Measurements from ENCODE around the gene RING1.
A peak's percentile ranks its signal among the peaks of the same experiment; 100 is the strongest.

The RING1 gene

DNA sequence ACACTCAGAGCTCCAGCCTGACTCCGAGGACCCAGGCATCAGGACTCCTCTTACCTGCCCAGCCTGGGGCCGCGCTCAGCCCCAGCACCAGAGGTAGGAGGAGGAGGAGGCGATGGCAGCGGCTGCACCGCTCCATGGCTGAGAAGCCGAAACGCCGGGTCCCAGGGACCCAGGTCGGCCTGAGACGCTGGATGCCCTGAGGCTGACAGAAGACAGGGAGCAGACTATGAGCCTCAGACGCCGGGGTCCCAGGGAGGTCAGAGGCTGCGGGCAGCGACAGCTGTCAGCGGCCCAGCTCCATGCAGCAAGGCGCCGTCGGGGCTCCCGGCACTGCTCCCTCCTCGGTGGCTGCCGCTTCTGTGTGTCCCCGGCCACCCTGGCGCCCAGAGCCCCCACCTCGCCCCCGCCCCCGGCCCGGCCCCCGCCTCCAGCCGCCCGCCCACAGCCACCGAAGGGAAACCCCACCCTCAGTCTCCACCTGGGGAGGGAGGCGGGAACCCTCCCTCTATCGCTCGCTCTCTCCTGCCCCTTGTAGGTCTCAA, 16.1 kb upstream of the RING1 start, which contains the start of gene COL11A2:
TSS of gene COL11A2 (minus strand) at position 363 of the 542 bp plus-strand sequence. CDS start at position 136, 227 bp downstream.
- Histone ChIP-seq H3K9me3 (no peaks in the 10 kb centered on the region), H3K4me3 (peak within 1 kb of the TSS; percentile 59), H3K4me1 (peaks cover 16% of the 10 kb centered on the region), H3K27ac (no peak within 1 kb of the TSS), H3K36me3 (peaks cover 38% of the 10 kb centered on the region), H3K9ac (peak within 1 kb of the TSS; percentile 53; the same call in 1 of the 2 replicates), H4K20me1 (peaks cover 44% of the 10 kb centered on the region), H3K4me2 (peak within 1 kb of the TSS; percentile 85), H3K27me3 (peaks cover 37% of the 10 kb centered on the region)
- TF ChIP-seq Cebpa-rat (IDR thresholded peaks at IDR 0.05), result no peak

DNA sequence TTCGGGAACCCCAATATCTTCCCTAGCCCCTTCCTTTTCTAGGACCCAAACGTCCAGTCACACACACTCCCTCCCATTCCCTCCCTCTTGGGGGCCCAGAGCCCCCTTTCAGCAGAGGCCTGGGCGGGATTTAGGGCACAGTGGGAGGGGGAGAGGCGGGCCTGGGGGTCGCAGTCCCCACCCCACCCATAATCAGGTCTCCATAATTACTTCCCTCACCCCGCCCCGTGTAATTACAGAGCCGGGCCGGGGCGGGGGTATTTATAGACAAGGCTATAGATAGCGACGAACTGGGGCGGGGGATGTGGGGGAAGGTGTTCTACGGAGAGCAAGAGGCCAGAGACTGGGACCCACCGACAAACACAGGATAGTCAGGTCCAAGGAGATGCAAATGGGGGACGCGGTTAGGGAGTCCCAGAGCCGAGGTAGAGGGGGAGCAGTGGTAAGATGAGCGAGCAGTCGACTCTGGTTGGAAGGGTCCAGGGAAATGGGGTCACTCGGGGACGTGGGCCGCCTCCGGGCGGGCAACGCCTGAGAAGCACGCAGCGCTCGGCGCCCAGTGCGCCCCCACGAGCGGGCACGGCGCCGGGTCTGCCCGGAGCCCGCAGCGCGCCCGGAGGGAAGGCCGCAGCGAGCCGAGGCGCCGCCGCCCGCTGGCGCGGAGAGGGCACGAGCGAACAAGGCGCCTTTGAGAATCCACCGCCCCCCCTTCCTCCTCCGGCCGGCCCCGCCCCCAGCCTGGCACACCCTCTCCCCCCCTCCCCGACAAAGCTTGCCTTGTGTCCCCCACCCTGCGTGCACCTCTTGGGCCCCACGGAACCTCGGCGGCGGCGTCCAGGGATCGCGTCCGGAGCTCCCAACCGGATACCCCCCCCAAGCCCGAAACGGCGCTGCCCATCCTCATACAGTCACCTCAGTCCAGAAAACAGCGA, 15.4 kb upstream of the RING1 start:
- peak overlapping the region; percentile 53; the same call in 1 of the 2 replicates for H3K9ac ChIP-seq
- peak overlapping the region; percentile 85 for H3K4me2 ChIP-seq

DNA sequence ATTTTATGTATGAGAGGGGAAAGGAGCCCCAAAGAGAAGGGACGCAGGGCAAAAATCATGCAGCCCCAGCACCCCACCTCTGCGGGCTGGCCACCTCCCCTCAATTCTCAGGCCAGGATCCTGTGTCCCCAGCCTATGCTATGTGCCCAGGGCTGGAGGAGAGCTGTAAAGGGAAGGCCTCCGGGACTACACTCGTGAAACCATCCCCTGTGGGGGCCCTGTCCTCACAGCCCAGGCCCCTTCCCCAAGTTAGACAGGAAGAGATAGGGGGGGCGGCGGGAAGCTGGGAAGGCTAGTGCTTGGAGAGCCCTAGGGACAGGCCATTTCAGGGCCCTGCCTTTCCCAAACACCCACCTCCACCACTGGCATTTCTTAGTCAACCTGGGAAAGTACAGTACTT, 14.7 kb upstream of the RING1 start:
- peaks cover 37% of the 10 kb centered on the region for H3K27me3 ChIP-seq
- H3K4me1 ChIP-seq, result peaks cover 23% of the 10 kb centered on the region
- no peak overlapping the region for H3K4me3 ChIP-seq
- H4K20me1 ChIP-seq, result peaks cover 58% of the 10 kb centered on the region
- H3K9ac ChIP-seq, result no peak overlapping the region
- H3K4me2 ChIP-seq, result no peak overlapping the region; the same call in 1 of the 2 replicates
- no peak for TF ChIP-seq Cebpa-rat (IDR thresholded peaks at IDR 0.05)
- no peak overlapping the region for H3K27ac ChIP-seq
- H3K9me3 ChIP-seq, result no peaks in the 10 kb centered on the region
- H3K36me3 ChIP-seq, result peaks cover 48% of the 10 kb centered on the region

More for the DNA sequence above, 15.4 kb upstream of the RING1 start:
- TF ChIP-seq Cebpa-rat (IDR thresholded peaks at IDR 0.05), result no peak
- H3K36me3 ChIP-seq, result peaks cover 43% of the 10 kb centered on the region
- H3K27ac ChIP-seq, result no peak overlapping the region
- H3K4me3 ChIP-seq, result peak overlapping the region; percentile 59
- H3K9me3 ChIP-seq, result no peaks in the 10 kb centered on the region
- H3K4me1 ChIP-seq, result peaks cover 16% of the 10 kb centered on the region
- peaks cover 51% of the 10 kb centered on the region for H4K20me1 ChIP-seq
- H3K27me3 ChIP-seq, result peaks cover 37% of the 10 kb centered on the region

DNA sequence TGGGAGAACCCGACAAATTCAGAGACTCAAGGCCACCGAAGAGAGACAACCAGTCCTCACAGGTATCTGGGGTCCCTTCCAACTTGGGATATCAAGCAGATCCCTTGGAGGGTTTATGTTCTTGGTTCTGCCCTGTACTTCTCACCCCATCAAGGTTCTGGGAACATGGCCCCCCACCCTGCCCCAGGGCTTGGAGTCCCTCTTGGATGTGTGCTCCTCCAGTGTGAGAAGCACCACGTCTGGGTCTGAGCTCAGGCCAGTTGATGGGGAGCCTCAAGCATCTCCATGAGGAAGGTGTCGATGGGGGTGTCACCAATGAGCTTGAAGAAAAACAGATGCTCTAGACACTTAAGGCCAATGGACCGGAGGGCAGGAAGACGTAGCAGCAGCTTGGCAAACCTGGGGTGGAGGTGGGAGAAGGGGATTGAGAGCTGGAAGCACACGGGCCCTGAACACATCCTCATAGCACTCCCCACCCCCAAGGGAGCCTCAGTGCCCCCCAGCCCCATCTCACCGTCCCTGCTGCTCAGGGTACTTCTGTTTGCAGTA, 13.8 kb upstream of the RING1 start:
- Histone ChIP-seq H3K27ac (no peak overlapping the region), H4K20me1 (peaks cover 65% of the 10 kb centered on the region), H3K4me1 (peaks cover 32% of the 10 kb centered on the region), H3K4me2 (no peak overlapping the region), H3K9me3 (no peaks in the 10 kb centered on the region), H3K9ac (no peak overlapping the region), H3K4me3 (no peak overlapping the region), H3K36me3 (peaks cover 48% of the 10 kb centered on the region), H3K27me3 (peaks cover 37% of the 10 kb centered on the region)
- TF ChIP-seq Cebpa-rat (IDR thresholded peaks at IDR 0.05), result no peak

DNA sequence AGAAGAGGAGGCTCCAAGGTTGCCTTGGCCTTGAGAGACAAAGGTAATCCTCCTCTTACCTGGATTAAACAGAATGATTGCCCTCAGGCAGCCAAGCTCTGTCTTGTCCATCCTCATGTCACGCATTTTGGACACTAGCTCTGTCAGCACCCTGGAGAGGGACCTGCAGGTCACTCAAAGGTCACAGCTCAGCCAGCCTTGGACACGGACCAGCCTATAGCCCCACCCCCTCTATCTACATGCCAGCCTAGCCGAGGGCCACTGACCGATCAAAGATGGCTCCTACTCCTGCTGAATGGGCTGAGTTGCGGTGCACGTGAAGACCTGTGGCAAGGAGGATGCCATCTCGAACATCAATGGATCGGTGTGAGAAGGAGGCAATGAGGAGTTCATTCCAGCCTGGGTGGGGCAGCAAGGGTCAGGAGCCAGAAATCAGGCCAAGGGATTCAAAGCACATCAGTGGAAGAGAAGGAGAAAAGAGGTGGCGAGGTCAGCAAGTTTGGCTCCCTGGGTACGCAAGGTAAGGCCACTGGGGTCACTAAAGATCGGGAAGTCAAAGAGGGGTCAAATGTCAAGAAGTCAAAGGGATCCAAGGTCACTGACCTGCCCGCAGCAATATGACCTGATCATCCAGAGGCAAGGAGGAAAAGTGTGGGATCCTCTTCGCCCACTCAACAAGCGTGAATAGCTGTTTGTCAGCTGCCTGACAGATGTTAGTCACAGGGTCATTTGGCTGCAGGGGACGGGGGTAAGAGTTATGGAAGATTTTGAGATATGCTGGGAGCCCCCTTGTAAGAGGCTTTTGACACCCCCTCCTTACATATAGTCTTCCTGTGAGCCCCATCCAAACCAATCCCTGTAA, 12.8 kb upstream of the RING1 start:
- peaks cover 32% of the 10 kb centered on the region for H3K27me3 ChIP-seq
- no peak overlapping the region for H3K27ac ChIP-seq
- peaks cover 48% of the 10 kb centered on the region for H3K36me3 ChIP-seq
- H3K4me1 ChIP-seq, result peaks cover 33% of the 10 kb centered on the region
- no peak for TF ChIP-seq Cebpa-rat (IDR thresholded peaks at IDR 0.05)
- H4K20me1 ChIP-seq, result peaks cover 69% of the 10 kb centered on the region
- H3K9ac ChIP-seq, result no peak overlapping the region
- H3K4me3 ChIP-seq, result no peak overlapping the region
- H3K4me2 ChIP-seq, result no peak overlapping the region
- no peaks in the 10 kb centered on the region for H3K9me3 ChIP-seq

DNA sequence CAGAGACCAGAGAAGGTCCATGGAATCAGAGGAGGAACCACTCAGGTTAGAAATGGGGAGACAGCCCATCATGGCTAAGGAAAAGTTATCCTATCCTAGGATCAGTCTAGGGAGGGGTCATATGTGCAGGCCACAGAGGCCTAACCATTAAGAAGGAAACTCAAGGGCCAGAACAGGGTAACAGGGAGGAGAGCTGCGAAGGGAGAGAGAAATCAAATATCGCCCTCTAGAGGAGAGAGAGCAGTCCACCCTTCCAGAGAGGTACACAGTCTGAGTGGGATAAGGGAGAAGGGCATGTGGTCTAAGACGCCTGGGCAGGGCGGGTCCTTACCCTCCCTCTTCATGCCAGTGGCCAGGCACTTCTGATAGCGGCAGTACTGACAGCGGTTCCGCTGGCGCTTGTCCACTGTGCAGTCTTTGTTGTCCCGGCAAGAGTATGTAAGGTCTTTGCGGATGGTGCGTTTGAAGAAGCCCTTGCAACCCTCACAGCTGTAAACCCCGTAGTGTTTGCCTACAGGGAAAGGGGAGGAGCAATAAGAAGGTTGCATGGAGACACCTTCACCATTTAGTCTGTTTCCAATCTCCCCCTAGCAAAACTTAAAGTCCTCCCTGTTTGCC, 10.8 kb upstream of the RING1 start:
- no peak overlapping the region for H3K9ac ChIP-seq
- H3K27me3 ChIP-seq, result peaks cover 12% of the 10 kb centered on the region
- peak overlapping the region; percentile 8; the same call in 1 of the 2 replicates for H3K4me2 ChIP-seq
- H3K9me3 ChIP-seq, result no peaks in the 10 kb centered on the region
- H3K27ac ChIP-seq, result no peak overlapping the region
- peaks cover 66% of the 10 kb centered on the region for H4K20me1 ChIP-seq
- TF ChIP-seq Cebpa-rat (IDR thresholded peaks at IDR 0.05), result no peak
- peaks cover 38% of the 10 kb centered on the region for H3K4me1 ChIP-seq
- no peak overlapping the region for H3K4me3 ChIP-seq
- peaks cover 57% of the 10 kb centered on the region for H3K36me3 ChIP-seq

DNA sequence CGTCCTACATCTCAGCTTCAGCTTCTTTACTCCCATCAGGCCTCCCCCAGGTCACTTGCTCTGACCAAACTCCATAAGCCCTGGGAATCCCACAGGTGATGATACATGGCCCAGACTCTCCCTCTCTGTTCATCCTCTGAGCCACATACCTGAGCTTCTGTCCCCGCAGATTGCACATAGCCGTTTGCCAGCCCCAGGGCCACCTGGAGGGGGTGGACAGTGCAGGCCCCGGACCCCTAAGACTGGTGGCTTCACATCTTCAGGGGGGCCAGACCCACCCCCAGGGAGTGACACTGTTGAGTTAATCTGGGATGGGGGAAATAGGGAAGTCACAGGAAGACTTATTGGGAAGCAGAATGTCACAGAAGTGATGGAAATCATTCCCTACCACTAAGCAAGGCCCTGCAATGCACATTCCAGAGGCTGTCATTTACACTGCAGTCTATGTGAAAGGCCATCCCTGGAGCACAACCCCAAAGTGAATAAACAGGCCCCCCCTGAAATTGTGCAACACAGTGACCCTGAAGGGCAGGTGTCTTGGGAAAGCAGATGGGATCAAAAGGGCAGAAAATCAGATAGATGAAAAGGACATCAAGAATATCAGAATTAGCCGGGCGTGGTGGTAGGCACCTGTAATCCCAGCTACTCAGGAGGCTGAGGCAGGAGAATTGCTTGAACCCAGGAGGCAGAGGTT, 10.0 kb upstream of the RING1 start:
- Histone ChIP-seq H3K4me2 (peak overlapping the region; percentile 97), H3K36me3 (peaks cover 64% of the 10 kb centered on the region), H3K4me1 (peaks cover 38% of the 10 kb centered on the region), H4K20me1 (peaks cover 66% of the 10 kb centered on the region), H3K27ac (0 out of 2 replicates have a peak overlapping the region, but pooled peaks have one; percentile 30), H3K9me3 (no peaks in the 10 kb centered on the region), H3K9ac (no peak overlapping the region), H3K4me3 (no peak overlapping the region), H3K27me3 (peaks cover 5% of the 10 kb centered on the region)
- no peak for TF ChIP-seq Cebpa-rat (IDR thresholded peaks at IDR 0.05)

DNA sequence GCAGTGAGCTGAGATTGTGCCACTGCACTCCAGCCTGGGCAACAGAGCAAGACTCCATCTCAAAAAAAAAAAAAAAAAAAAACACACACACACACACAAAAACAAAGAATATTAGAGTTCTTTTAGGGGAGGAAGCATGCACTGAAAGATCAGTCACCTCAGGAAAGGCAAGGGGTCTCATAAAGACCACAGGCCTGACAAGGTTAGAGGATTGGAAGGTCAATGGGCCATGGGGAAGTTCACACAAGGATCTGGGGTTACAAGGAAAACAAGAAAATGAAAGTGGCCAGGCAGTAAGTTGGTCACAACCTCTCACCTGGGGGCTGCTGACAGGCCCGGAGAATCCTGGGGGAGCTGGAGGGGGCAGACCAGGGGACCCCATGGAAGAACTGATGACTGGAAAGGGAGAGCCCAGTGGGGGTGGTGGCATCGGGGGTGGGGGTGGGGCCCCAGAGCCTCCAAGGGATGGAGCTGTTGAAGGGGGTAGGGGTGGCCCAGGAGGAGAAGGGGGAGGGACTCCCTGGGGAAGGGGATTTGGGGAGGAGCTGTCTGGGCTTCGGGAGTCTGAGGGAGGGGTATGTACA, 9.4 kb upstream of the RING1 start:
- H3K4me1 ChIP-seq, result peaks cover 44% of the 10 kb centered on the region

More for the DNA sequence above, 9.4 kb upstream of the RING1 start:
- Histone ChIP-seq H3K36me3 (peaks cover 66% of the 10 kb centered on the region), H3K9me3 (no peaks in the 10 kb centered on the region), H3K27ac (peak overlapping the region; percentile 96; the same call in 1 of the 2 replicates), H3K4me2 (peak overlapping the region; percentile 97), H4K20me1 (peaks cover 60% of the 10 kb centered on the region), H3K9ac (peak overlapping the region; percentile 97), H3K4me3 (peak overlapping the region; percentile 85), H3K27me3 (no peaks in the 10 kb centered on the region)
- no peak for TF ChIP-seq Cebpa-rat (IDR thresholded peaks at IDR 0.05)
